Measurements from ENCODE around the gene RRP1B.
"Not testable (repeated sequence)": the region's sequence is repeated elsewhere in the genome, so short reads cannot be mapped to it uniquely, and the experiment has no call there.

The RRP1B gene

GRCh38 chr21:43659136-43660000 is at the start of gene RRP1B, which contains the start of gene HSF2BP:
Gene RRP1B (plus strand): TSS chr21:43659560. CDS start chr21:43659665, 105 bp downstream.
Gene HSF2BP (minus strand): TSS chr21:43659488. CDS start chr21:43658096, 1,392 bp downstream.
- DNase-seq, result peak; percentile 88

GRCh38 chr21:43611598-43612369 is 47.6 kb upstream of the RRP1B start:
- peak; percentile 27 for DNase-seq

GRCh38 chr21:43613755-43614638 is 45.4 kb upstream of the RRP1B start:
- DNase-seq, result peak; percentile 57

GRCh38 chr21:43614839-43615238 is 44.5 kb upstream of the RRP1B start:
- no peak for DNase-seq

GRCh38 chr21:43616861-43617260 is 42.5 kb upstream of the RRP1B start:
- DNase-seq, result not testable (repeated sequence)

- DNase-seq, result no peak
Measured at GRCh38 chr21:43618940-43619339, 40.4 kb upstream of the RRP1B start.

GRCh38 chr21:43619344-43619743 is 40.0 kb upstream of the RRP1B start:
- no peak for DNase-seq

GRCh38 chr21:43619856-43620255 is 39.5 kb upstream of the RRP1B start:
- no peak for DNase-seq

- DNase-seq, result no peak
Measured at GRCh38 chr21:43622796-43623195, 36.6 kb upstream of the RRP1B start.

GRCh38 chr21:43623588-43623987 is 35.8 kb upstream of the RRP1B start:
- no peak for DNase-seq

- DNase-seq, result no peak
Measured at GRCh38 chr21:43624339-43624738, 35.0 kb upstream of the RRP1B start.

GRCh38 chr21:43626390-43626789 is 33.0 kb upstream of the RRP1B start:
- DNase-seq, result no peak

GRCh38 chr21:43627527-43627926 is 31.8 kb upstream of the RRP1B start:
- DNase-seq, result no peak

GRCh38 chr21:43631411-43632107 is 27.8 kb upstream of the RRP1B start:
- no peak for DNase-seq

GRCh38 chr21:43632373-43632905 is 26.9 kb upstream of the RRP1B start:
- DNase-seq, result no peak

- no peak for DNase-seq
Measured at GRCh38 chr21:43634618-43635017, 24.7 kb upstream of the RRP1B start.

- no peak for DNase-seq
Measured at GRCh38 chr21:43635436-43635835, 23.9 kb upstream of the RRP1B start.

- DNase-seq, result no peak
Measured at GRCh38 chr21:43637530-43638158, 21.7 kb upstream of the RRP1B start.

- DNase-seq, result no peak
Measured at GRCh38 chr21:43639470-43640353, 19.6 kb upstream of the RRP1B start.

- DNase-seq, result no peak
Measured at GRCh38 chr21:43640400-43640799, 19.0 kb upstream of the RRP1B start.
